Suprapubic skin (tissue), 4 donors: ENCODE measurements around the gene UBE2J1. TPM values are rescaled to one million over a fixed set of nuclear protein-coding genes. Genes with fewer than 3 reads are reported as not detected.

Source experiments
- DNase-seq, 2 donors: peaks; one replicate each; pipeline ENCODE4 v3.0.0-alpha.2; 2019; ENCODE audit warnings: low spot score in 2 of 2
- H3K27ac ChIP-seq: fragments of 200-600 bp; sonication (generic); one replicate; pipeline ENCODE4 v1.5.1; 2019
- H3K27me3 ChIP-seq: fragments of 200-600 bp; sonication (generic); one replicate; pipeline ENCODE4 v1.5.1; 2019
- H3K36me3 ChIP-seq: fragments of 200-600 bp; sonication (generic); one replicate; pipeline ENCODE4 v1.5.1; 2019
- H3K4me1 ChIP-seq: fragments of 200-600 bp; sonication (generic); one replicate; pipeline ENCODE4 v1.5.1; 2019
- H3K4me3 ChIP-seq: fragments of 200-600 bp; sonication (generic); one replicate; pipeline ENCODE4 v1.5.1; 2019; ENCODE audit warnings: mild to moderate bottlenecking
- H3K9me3 ChIP-seq: fragments of 200-600 bp; sonication (generic); one replicate; pipeline ENCODE4 v1.5.1; 2019
- EP300 ChIP-seq: sonication (generic); formaldehyde crosslinking; IDR thresholded peaks from one replicate; pipeline ENCODE4 v1.6.1; 2017; ENCODE audit warnings: antibody characterized with exemption
- POLR2A ChIP-seq, 2 donors: fragments of 450-650 bp; IDR thresholded peaks; one replicate each; pipeline ENCODE4 v1.6.1; 2017; ENCODE audit warnings: antibody characterized with exemption in 2 of 2, mild to moderate bottlenecking in 2 of 2, moderate library complexity in 2 of 2
- POLR2AphosphoS5 ChIP-seq, 3 donors: sonication (generic); formaldehyde crosslinking; IDR thresholded peaks; one replicate each; pipeline ENCODE4 v1.6.1; 2017; ENCODE audit warnings: antibody characterized with exemption in 3 of 3
- WGBS: methylation state at CpG from one replicate; pipeline ENCODE4 v1.1.5; 2018; 5-methylcytosine and 5-hydroxymethylcytosine counted together
- total RNA-seq, 4 donors: library from RNA; depleted of rRNA; stranded (reverse); fragments of >200 nt; gene quantifications; one replicate each; pipeline ENCODE4 v1.1.0, GENCODE V29; 2016
- TF ChIP-seq, protein P1 (sequence below), 2 donors: fragments of 200-600 bp in 1 of 2; fragments of 450-650 bp in 1 of 2; sonication (generic) in 1 of 2; IDR thresholded peaks; one replicate each; pipeline ENCODE4 v1.5.1; 2016 to 2019; ENCODE audit warnings: antibody characterized with exemption in 2 of 2, mild to moderate bottlenecking in 1 of 2, moderate library complexity in 1 of 2

UBE2J1 gene
- total RNA-seq, 4 donors from 2014 or later = 18.7 to 26.1 (median 20.6) TPM

DNA sequence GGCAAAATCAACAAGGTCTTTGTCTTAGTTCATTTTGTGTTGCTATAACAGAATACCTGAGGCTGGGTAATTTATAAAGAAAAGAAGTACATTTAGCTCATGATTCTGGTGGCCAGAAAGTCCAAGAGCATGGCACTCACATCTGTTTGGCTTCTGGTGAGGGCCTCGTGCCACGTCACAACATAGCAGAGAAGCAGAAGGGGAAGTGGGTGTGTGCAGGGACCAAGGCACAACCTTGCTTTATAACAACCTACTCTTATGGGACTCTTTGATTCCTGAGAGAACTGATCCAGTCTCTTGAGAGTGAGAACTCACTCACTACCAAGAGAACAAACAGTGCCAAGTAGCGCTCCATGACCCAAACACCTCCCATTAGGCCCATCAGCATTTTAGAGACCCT, 62.8 kb downstream of the UBE2J1 start:
- no peak for DNase-seq
- Histone ChIP-seq H3K4me3 (no peak overlapping the region), H3K4me1 (no peaks in the 10 kb centered on the region), H3K27me3 (no peaks in the 10 kb centered on the region), H3K9me3 (no peaks in the 10 kb centered on the region), H3K27ac (no peak overlapping the region), H3K36me3 (no peaks in the 10 kb centered on the region)
- TF ChIP-seq EP300 (no peak), POLR2AphosphoS5 (IDR thresholded peaks at IDR 0.05) (no peak), POLR2A (IDR thresholded peaks at IDR 0.05) (no peak)
- TF ChIP-seq, protein P1, sequence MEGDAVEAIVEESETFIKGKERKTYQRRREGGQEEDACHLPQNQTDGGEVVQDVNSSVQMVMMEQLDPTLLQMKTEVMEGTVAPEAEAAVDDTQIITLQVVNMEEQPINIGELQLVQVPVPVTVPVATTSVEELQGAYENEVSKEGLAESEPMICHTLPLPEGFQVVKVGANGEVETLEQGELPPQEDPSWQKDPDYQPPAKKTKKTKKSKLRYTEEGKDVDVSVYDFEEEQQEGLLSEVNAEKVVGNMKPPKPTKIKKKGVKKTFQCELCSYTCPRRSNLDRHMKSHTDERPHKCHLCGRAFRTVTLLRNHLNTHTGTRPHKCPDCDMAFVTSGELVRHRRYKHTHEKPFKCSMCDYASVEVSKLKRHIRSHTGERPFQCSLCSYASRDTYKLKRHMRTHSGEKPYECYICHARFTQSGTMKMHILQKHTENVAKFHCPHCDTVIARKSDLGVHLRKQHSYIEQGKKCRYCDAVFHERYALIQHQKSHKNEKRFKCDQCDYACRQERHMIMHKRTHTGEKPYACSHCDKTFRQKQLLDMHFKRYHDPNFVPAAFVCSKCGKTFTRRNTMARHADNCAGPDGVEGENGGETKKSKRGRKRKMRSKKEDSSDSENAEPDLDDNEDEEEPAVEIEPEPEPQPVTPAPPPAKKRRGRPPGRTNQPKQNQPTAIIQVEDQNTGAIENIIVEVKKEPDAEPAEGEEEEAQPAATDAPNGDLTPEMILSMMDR (IDR thresholded peaks at IDR 0.05) = no peak
- WGBS = 88% methylated on average over 3 of the region's 3 CpGs

DNA sequence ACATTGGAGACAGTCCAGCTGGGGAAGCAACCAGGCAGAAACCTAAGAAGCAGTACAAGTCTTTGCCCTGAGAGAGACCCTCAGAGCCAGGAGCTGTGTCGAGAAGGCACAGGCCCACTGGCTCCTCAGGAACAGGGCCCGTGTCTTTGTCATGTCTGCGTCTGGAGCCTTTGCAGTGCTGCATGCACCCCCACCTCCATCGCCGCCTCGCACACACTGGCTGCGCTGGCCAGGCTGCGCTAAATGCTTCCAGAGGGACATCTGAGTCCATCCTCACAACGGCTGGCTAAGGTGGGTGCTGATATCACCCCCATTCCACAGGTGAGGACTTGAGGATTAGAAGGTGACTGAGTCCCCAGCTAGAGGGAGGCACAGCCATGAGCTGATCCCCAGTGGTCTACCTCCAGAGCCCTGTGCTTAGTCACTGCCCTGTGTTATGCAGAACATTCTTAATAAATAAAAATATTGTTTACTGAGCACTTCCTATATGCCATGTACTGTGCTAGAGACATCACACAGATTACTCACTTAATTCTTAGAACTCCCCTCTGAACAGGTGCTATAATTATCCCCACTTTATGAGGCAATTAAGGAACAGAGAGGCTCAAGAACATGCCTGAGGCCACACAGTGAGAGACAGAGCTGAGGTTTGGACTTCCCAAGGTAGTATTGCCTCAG, 65.0 kb downstream of the UBE2J1 start:
- H3K27me3 ChIP-seq = no peaks in the 10 kb centered on the region
- 98% methylated on average over 6 of the region's 9 CpGs for WGBS
- no peak for TF ChIP-seq POLR2AphosphoS5 (IDR thresholded peaks at IDR 0.05)
- TF ChIP-seq, protein P1 (IDR thresholded peaks at IDR 0.05) = no peak
- no peak for TF ChIP-seq POLR2A (IDR thresholded peaks at IDR 0.05)
- TF ChIP-seq EP300 = no peak
- H3K4me3 ChIP-seq = no peak overlapping the region
- H3K4me1 ChIP-seq = no peaks in the 10 kb centered on the region
- no peak overlapping the region for H3K27ac ChIP-seq
- no peaks in the 10 kb centered on the region for H3K36me3 ChIP-seq
- no peak for DNase-seq
- H3K9me3 ChIP-seq = no peaks in the 10 kb centered on the region

DNA sequence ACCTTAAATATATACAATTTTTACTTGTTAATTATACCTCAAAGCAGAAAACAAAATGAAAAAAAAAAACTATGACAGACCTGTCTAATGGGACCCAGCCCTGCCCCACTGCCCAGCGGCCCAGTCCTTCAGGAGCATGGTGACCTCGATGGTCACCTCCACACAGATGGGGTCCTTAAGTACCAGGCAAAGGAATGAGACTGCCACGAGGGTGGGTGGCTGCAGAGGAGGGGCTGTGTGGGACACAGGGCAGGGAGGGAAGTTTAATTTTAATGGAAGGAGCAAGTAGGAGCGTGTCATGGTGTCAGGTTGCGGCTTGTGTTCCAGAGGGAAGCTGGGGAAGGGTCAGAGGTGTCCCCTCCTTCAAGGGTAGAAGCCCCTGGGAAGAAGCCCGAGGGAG, 66.0 kb downstream of the UBE2J1 start:
- WGBS = 76% methylated on average over 6 of the region's 6 CpGs

DNA sequence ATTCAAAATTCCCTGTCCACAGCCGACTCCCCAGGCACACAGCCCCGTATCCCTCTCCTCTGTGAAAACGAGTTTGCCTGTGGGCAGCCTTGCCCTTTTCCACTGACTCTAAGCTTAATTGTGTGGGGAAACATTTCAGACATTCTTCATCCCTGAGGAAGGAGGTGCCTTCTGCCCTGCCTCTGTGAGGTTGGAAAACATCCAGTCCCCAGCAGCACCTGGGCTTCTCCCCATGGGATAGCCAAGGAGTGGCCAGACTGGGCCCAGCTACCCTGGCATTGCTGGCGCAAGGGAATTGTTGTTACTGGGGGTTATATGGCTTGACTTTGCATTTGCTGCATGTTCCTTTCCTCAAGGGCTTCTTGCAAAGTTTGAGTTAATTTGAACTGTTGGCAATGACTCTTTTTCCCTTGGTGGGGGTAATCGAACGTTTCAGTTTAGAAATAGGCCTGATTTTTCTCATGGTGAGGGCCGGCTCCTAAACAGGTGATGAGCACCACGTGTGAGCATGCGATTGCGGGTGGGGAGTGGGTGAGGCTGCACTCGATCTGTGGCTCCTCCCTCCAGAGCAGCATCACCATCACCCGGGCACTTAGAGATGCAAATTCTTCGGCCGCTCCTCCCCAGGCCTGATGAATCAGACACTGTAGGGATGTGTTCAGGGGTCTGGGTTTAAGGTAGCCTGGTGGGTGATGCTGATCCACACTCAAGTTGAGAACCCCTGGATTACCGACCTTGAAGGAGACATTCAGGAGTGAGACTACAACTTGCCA, 67.4 kb downstream of the UBE2J1 start:
- Histone ChIP-seq H3K27me3 (no peaks in the 10 kb centered on the region), H3K4me3 (no peak overlapping the region), H3K9me3 (no peaks in the 10 kb centered on the region), H3K27ac (no peak overlapping the region), H3K36me3 (no peaks in the 10 kb centered on the region), H3K4me1 (no peaks in the 10 kb centered on the region)
- no peak for DNase-seq
- 75% methylated on average over 15 of the region's 15 CpGs for WGBS
- TF ChIP-seq, protein P1 (IDR thresholded peaks at IDR 0.05) = no peak
- TF ChIP-seq POLR2A (IDR thresholded peaks at IDR 0.05) (no peak), EP300 (no peak), POLR2AphosphoS5 (IDR thresholded peaks at IDR 0.05) (no peak)

More for the DNA sequence above, 66.0 kb downstream of the UBE2J1 start:
- TF ChIP-seq EP300 = no peak
- TF ChIP-seq POLR2AphosphoS5 (IDR thresholded peaks at IDR 0.05) = no peak
- no peaks in the 10 kb centered on the region for H3K27me3 ChIP-seq
- no peak overlapping the region for H3K4me3 ChIP-seq
- DNase-seq = no peak
- H3K36me3 ChIP-seq = no peaks in the 10 kb centered on the region
- no peaks in the 10 kb centered on the region for H3K4me1 ChIP-seq
- no peaks in the 10 kb centered on the region for H3K9me3 ChIP-seq
- H3K27ac ChIP-seq = no peak overlapping the region

DNA sequence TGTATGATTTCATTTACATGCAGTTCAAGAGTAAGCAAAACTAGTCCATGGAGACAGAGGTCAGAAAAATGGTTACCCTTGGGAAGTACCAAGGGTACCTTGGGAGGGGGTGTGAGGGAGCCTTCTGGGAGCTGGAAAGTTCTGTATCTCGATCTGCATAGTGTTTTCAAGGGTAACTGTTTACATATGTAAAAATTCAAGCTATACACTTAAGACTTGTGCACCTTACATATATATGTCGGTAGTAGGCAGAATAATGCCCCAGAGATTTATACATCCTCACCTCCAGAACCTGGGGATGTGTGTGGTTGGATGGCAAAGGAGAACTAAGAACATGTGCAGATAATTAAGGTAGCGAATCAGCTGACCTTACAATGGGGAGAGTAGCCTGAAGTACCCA, 68.4 kb downstream of the UBE2J1 start:
- Histone ChIP-seq H3K4me3 (no peak overlapping the region), H3K27me3 (no peaks in the 10 kb centered on the region), H3K9me3 (no peaks in the 10 kb centered on the region), H3K4me1 (no peaks in the 10 kb centered on the region), H3K36me3 (no peaks in the 10 kb centered on the region), H3K27ac (no peak overlapping the region)
- no peak for DNase-seq
- 94% methylated on average over 3 of the region's 3 CpGs for WGBS
- TF ChIP-seq, protein P1 (IDR thresholded peaks at IDR 0.05) = no peak
